Islet of Langerhans (tissue), 1 donor: ENCODE results near the gene ZNF607.
"Not testable (repeated sequence)": the region's sequence is repeated elsewhere in the genome, so short reads cannot be mapped to it uniquely, and the experiment has no call there.

Experiments
- FAIRE-seq: peaks from one replicate; lab custom pipeline; 2011; peaks lifted over from hg19 to GRCh38; lab: Jason Lieb, UNC

ZNF607 gene

GRCh38 chr19:37719111-37719926, at the start of gene ZNF607:
Gene ZNF607 (minus strand): TSS chr19:37719761. CDS start chr19:37711618, 8,143 bp downstream.
- no peak for FAIRE-seq

GRCh38 chr19:37763488-37763887, 43.9 kb upstream of the ZNF607 start:
- FAIRE-seq = no peak

- not testable (repeated sequence) for FAIRE-seq
These were observed 38.1 kb upstream of the ZNF607 start for GRCh38 chr19:37757683-37758082.

- no peak for FAIRE-seq
These were observed 18.8 kb upstream of the ZNF607 start for GRCh38 chr19:37738371-37738770.

GRCh38 chr19:37725181-37725580, 5.6 kb upstream of the ZNF607 start:
- FAIRE-seq = no peak

- peak; percentile 82 for FAIRE-seq
These were observed 335 bp upstream of the ZNF607 start for GRCh38 chr19:37719927-37720265.

- no peak for FAIRE-seq
These were observed 1.3 kb downstream of the ZNF607 start for GRCh38 chr19:37718304-37718703.

- peak; percentile 38 for FAIRE-seq
These were observed 3.4 kb downstream of the ZNF607 start for GRCh38 chr19:37716140-37716539.

- FAIRE-seq = no peak
These were observed 13.4 kb downstream of the ZNF607 start for GRCh38 chr19:37706052-37706605.

- no peak for FAIRE-seq
These were observed 20.5 kb downstream of the ZNF607 start for GRCh38 chr19:37699057-37699456.

GRCh38 chr19:37698216-37698615, 21.3 kb downstream of the ZNF607 start:
- FAIRE-seq = no peak

- FAIRE-seq = no peak
These were observed 24.2 kb downstream of the ZNF607 start for GRCh38 chr19:37695144-37695899.

- FAIRE-seq = no peak
These were observed 26.5 kb downstream of the ZNF607 start for GRCh38 chr19:37692956-37693620.

GRCh38 chr19:37691881-37692504, 27.6 kb downstream of the ZNF607 start:
- no peak for FAIRE-seq

GRCh38 chr19:37683520-37683919, 36.0 kb downstream of the ZNF607 start:
- FAIRE-seq = no peak

- FAIRE-seq = no peak
These were observed 50.1 kb downstream of the ZNF607 start for GRCh38 chr19:37669450-37669914.

- not testable (repeated sequence) for FAIRE-seq
These were observed 62.4 kb downstream of the ZNF607 start for GRCh38 chr19:37657157-37657556.

GRCh38 chr19:37655689-37656371, 63.7 kb downstream of the ZNF607 start:
- no peak for FAIRE-seq

- FAIRE-seq = no peak
These were observed 64.3 kb downstream of the ZNF607 start, which contains the start of gene ZFP30 for GRCh38 chr19:37655301-37655688. Gene ZFP30 (minus strand): TSS chr19:37655465. CDS start chr19:37647822, 7,643 bp downstream.

- no peak for FAIRE-seq
These were observed 64.8 kb downstream of the ZNF607 start for GRCh38 chr19:37654629-37655300.

- FAIRE-seq = no peak
These were observed 65.4 kb downstream of the ZNF607 start for GRCh38 chr19:37654118-37654517.
